Mesodermal cell (in vitro differentiated cells): ENCODE data around the gene CASP6.
"Not testable (repeated sequence)": the region's sequence is repeated elsewhere in the genome, so short reads cannot be mapped to it uniquely, and the experiment has no call there.

Experiments used
- H3K27ac ChIP-seq: 2 replicates; pipeline ENCODE4 v1.7.0; 2013; ENCODE audit warnings: mild to moderate bottlenecking, low read depth, low read length, moderate library complexity; ENCODE audit not compliant: severe bottlenecking
- H3K36me3 ChIP-seq: 2 replicates; pipeline ENCODE4 v1.7.1; 2013; ENCODE audit warnings: mild to moderate bottlenecking, low read length, moderate library complexity; ENCODE audit not compliant: control insufficient read depth, insufficient read depth
- H3K4me1 ChIP-seq: one replicate; pipeline ENCODE4 v1.7.1; 2013; ENCODE audit warnings: mild to moderate bottlenecking, low read length; ENCODE audit not compliant: insufficient read depth, control insufficient read depth, poor library complexity, severe bottlenecking
- H3K4me3 ChIP-seq: 2 replicates; pipeline ENCODE4 v1.7.0; 2013; ENCODE audit warnings: low read length, control low read depth, mild to moderate bottlenecking; ENCODE audit not compliant: insufficient read depth, poor library complexity, severe bottlenecking; ENCODE audit errors: extremely low read depth
- H3K9me3 ChIP-seq: 2 replicates; pipeline ENCODE4 v1.7.1; 2013; ENCODE audit warnings: mild to moderate bottlenecking, low read length, moderate library complexity; ENCODE audit not compliant: control insufficient read depth
- WGBS, 2 experiments: methylation state at CpG; one replicate each; pipeline ENCODE4 v1.1.5; 2013; ENCODE audit warnings: missing lambda C conversion rate in 2 of 2; ENCODE audit not compliant: insufficient coverage in 2 of 2; 5-methylcytosine and 5-hydroxymethylcytosine counted together

The CASP6 gene

DNA sequence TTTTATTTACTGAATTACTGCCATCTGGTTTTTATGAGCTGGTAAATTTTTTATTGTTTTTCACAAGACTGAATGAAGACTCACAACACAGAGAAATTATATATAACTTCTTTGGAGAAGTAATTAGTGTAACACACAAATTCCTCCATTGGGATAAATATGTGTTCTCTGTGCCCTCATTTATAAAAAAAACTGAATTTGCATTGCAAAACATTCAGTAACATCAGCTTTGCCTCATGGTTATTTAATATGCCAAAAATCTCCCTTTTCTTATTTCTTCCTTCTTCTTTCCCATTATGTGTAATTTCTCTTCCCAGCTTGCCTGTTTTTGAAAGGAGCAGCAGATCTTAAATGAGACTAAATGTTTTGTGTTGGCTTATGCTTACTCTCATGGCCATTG is 18.5 kb downstream of the CASP6 start:
- Histone ChIP-seq H3K4me1 (no peaks in the 10 kb centered on the region), H3K9me3 (peaks cover 10% of the 10 kb centered on the region), H3K36me3 (peaks cover 13% of the 10 kb centered on the region), H3K27ac (no peak overlapping the region), H3K4me3 (no peak overlapping the region)

DNA sequence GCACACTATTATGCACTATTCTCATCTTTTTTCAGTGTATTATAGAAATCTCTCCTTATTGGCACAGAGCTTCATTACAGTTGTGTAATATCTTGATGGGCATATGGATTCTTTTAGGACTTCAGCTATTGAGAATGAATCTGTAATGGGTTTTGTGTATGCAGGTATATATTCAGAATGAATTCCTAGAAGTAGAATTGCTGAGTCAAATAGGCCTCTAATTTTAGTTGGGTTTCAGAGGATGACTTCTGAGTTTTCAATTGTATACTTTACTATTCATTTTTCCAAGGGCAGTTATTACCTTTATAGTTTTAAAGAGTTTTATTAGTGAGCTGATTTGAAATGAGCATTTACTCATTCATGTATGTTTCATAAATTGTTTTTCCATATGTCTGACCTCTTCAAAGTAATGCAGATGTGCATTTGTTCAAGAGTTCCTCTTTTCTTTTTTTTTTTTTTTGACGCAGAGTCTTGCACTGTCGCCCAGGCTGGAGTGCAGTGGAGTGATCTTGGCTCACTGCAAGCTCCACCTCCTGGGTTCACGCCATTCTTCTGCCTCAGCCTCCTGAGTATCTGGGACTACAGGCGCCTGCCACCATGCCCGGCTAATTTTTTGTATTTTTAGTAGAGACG is 19.5 kb downstream of the CASP6 start:
- no peaks in the 10 kb centered on the region for H3K4me1 ChIP-seq
- 40 to 86% methylated on average over 1 of the region's 6 CpGs for WGBS, 2 experiments

DNA sequence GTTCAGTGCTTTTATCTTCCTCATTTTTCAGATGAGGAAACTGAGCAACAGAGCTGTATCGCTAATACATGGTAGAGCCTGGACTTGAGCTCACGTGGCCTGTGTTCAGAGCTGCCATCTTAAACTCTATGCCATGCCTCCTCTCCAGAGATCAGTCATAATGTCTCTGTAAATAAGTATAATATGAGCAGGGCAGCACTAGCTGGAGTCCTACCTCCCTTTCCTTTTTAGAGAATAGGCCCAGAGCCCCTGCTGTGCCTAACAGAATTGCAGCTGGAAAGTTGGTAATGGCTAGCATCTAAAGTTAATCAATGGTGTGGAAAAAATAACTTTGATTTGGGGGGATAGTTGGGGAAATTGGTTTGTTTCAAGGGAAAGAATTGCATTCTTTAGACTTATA is 20.4 kb downstream of the CASP6 start:
- Histone ChIP-seq H3K27ac (no peak overlapping the region), H3K36me3 (peaks cover 4% of the 10 kb centered on the region), H3K4me1 (no peaks in the 10 kb centered on the region), H3K4me3 (no peak overlapping the region), H3K9me3 (peaks cover 17% of the 10 kb centered on the region)
- WGBS, 2 experiments = 92 to 100% methylated on average over 1 to 2 of the region's 2 CpGs

More for the DNA sequence above, 19.5 kb downstream of the CASP6 start:
- Histone ChIP-seq H3K27ac (no peak overlapping the region), H3K4me3 (no peak overlapping the region), H3K36me3 (peaks cover 6% of the 10 kb centered on the region), H3K9me3 (peaks cover 15% of the 10 kb centered on the region)

DNA sequence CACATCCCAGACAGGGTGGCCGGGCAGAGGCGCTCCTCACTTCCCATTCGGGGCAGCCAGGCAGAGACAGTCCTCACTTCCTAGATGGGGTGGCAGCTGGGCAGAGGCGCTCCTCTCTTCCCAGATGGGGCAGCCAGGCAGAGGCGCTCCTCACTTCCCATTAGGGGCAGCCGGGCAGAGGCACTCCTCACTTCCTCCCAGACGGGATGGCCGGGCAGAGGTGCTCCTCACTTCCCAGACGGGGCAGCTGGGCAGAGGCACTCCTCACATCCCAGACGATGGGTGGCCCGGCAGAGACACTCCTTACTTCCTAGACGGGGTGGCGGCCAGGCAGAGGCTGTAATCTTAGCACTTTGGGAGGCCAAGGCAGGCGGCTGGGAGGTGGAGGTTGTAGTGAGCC is 24.3 kb downstream of the CASP6 start:
- not testable (repeated sequence) for H3K4me1 ChIP-seq, H3K36me3 ChIP-seq, H3K27ac ChIP-seq, H3K4me3 ChIP-seq
- H3K9me3 ChIP-seq = peaks cover 22% of the 10 kb centered on the region
- 91 to 98% methylated on average over 10 to 11 of the region's 14 CpGs for WGBS, 2 experiments

DNA sequence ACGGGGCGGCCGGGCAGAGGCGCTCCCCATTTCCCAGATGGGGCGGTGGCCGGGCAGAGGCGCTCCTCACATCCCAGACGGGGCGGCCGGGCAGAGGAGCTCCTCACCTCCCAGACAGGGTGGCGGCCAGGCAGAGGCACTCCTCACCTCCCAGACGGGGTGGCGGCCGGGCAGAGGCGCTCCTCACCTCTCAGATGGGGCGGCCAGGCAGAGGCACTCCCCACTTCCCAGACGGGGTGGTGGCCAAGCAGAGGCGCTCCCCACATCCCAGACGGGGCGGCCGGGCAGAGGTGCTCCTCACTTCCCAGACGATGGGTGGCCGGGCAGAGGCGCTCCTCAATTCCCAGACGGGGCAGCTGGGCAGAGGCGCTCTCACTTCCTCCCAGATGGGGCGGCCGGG is 24.8 kb downstream of the CASP6 start:
- H3K36me3 ChIP-seq, H3K4me3 ChIP-seq, H3K27ac ChIP-seq, H3K4me1 ChIP-seq: not testable (repeated sequence)
- WGBS, 2 experiments = 96% methylated on average over 11 to 25 of the region's 28 CpGs
- H3K9me3 ChIP-seq = peaks cover 22% of the 10 kb centered on the region

DNA sequence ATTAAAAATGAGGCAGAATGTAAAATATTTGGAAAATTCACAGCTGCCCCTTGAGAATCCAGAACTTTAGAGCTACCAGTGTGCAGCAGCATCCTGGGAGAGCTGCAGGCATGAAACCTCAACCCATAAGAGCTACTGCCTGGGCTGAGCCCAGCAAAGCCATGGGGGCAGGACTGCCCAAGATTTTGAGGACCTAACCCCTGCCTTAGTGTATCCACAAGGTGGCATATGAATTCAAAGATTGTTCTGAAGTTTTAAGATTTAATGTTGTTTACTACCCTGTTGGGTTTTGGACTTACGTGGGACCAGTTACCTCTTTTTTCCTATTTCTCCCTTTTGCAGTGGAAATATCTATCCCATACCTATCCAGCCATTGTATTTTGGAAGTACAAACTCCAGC is 26.4 kb downstream of the CASP6 start:
- no peak overlapping the region for H3K4me3 ChIP-seq
- no peaks in the 10 kb centered on the region for H3K4me1 ChIP-seq

DNA sequence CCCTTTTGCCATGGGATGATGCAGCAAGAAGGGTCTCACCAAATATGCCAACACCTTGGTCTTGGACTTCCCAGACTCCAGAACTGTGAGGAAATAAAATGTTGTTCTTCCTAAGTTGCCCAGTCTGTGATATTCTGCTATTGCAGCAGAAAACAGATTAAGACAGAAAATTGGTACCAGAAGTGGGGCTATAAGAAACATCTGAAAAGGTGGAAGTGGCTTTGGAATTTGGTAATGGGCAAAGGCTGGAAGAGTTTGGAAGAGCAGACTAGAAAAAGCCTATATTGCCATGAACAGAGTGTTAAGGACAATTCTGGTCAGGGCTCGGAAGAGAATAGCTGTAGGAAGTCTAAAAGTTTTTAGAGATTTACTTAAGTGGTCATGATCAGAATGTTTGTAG is 27.4 kb downstream of the CASP6 start:
- H3K36me3 ChIP-seq = no peaks in the 10 kb centered on the region
- H3K27ac ChIP-seq = no peak overlapping the region
- WGBS, 2 experiments = 86 to 100% methylated on average over 1 of the region's 1 CpG
- H3K4me3 ChIP-seq = no peak overlapping the region
- peaks cover 26% of the 10 kb centered on the region for H3K9me3 ChIP-seq
- no peaks in the 10 kb centered on the region for H3K4me1 ChIP-seq

More for the DNA sequence above, 26.4 kb downstream of the CASP6 start:
- WGBS, 2 experiments = no CpG with 5 or more reads among the region's 1 CpG
- Histone ChIP-seq H3K27ac (no peak overlapping the region), H3K36me3 (no peaks in the 10 kb centered on the region), H3K9me3 (peaks cover 22% of the 10 kb centered on the region)

DNA sequence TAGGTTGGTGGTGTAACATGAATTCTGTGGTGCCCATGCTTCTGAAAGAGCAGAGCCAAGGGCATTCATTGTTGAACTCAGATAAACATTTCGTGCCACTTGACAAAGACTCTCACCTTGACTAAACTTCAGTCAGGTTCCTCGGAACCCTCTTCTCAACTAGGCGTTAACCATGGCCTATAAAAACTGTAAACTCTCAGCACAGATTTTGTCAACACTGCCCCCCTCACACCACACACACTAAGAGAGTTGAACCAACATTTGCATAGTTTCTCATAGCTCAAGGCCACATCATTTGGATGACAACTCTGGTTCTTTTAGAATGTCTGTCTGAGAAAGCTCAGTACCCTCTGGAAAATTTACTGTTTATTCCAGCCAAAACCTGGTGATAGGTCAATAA is 28.1 kb downstream of the CASP6 start:
- Histone ChIP-seq H3K27ac (no peak overlapping the region), H3K4me3 (no peak overlapping the region), H3K4me1 (no peaks in the 10 kb centered on the region), H3K36me3 (no peaks in the 10 kb centered on the region), H3K9me3 (peaks cover 26% of the 10 kb centered on the region)
- WGBS, 2 experiments = 81 to 93% methylated on average over 3 of the region's 3 CpGs

DNA sequence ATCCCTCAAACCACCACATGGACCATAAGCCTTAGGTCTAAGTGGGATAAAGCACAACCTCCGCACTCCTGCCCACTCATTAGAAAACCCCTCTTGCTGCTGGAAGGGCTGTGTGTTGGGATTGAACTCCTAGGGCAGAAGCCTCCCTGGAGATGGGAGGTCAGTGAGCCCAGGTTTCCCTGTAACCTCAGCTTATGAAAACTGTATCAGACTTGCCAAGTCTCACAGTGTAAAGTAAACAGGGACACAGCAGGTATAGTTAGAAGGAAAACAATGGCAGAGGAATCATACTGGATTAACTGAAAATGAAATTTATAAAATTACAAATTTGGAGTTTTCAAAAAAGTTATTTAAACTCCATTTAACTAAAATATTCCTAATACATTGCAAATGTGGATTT is 29.9 kb downstream of the CASP6 start:
- Histone ChIP-seq H3K36me3 (no peaks in the 10 kb centered on the region), H3K4me3 (no peak overlapping the region), H3K27ac (no peak overlapping the region), H3K4me1 (no peaks in the 10 kb centered on the region), H3K9me3 (peaks cover 15% of the 10 kb centered on the region)
- WGBS, 2 experiments = no CpG with 5 or more reads among the region's 1 CpG

DNA sequence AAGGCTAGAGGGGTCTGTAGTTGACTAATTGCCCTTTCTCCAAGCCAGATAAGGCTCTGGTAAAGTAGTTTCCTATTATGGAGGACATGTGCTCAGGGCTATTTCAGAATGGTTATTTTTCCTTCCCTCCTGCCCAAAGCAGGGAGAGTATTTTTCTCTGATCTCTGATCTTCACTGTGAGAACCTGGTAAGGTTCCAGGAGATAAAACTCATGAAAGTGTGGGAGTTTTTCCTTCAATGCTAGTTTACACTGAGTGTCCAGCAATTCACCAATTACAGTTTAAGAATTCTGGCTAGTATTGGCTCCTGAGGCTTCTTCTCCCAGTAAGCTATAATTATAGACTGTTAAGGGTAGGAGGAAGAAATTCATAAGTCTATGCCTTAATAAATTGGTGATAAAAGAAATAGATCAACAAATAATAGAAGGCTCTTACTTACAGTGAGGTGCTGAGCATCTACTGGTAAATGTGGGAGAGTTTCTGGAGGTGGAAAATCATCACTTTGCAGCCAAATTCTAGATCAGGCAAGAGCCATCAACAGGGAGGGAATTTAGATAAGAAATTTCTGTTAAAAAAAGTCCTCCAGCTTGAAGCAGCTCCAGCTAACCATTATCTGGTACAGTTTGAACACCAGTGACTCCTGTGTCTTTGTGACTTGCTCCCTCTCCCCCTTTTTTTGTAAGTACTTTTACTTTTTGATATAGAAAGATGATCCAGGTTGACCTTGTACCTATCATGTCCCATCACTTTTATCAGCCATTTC is 30.9 kb downstream of the CASP6 start:
- Histone ChIP-seq H3K4me1 (no peaks in the 10 kb centered on the region), H3K4me3 (no peak overlapping the region), H3K27ac (no peak overlapping the region), H3K36me3 (no peaks in the 10 kb centered on the region), H3K9me3 (peaks cover 13% of the 10 kb centered on the region)

DNA sequence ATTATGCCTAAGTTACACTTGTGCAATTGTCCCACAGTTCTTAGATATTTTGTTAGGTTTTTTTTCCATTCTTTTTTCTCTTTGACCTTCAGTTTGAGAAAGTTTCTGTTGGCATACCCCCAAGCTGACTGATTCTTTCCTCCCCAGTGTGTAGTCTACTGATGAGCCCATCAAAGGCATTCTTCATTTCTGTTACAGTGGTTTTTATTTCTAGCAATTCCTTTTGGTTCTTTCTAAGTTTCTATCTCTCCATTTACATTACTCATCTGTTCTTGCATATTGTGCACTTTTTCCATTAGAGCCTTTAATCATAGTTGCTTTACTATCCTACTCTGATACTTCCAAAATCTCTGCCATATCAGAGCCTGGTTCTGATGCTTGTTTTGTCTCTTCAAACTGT is 31.9 kb downstream of the CASP6 start:
- no peak overlapping the region for H3K27ac ChIP-seq
- H3K36me3 ChIP-seq = no peaks in the 10 kb centered on the region
- no peak overlapping the region for H3K4me3 ChIP-seq
- H3K9me3 ChIP-seq = peaks cover 10% of the 10 kb centered on the region
- no peaks in the 10 kb centered on the region for H3K4me1 ChIP-seq
